Stimulated activated CD8-positive, alpha-beta memory T cell treated with anti-CD3 and anti-CD28 coated beads, Interleukin-7, amount 100 ng/mL, for 1 hour (primary cell): ENCODE measurements around the gene ELOVL6.
"Not testable (repeated sequence)": the region's sequence is repeated elsewhere in the genome, so short reads cannot be mapped to it uniquely, and the experiment has no call there.

Experiments
- DNase-seq, 2 donors: peaks; one replicate each; pipeline ENCODE4 v3.0.0-alpha.2; 2020; ENCODE audit warnings: low read depth in 2 of 2

The ELOVL6 gene

DNA sequence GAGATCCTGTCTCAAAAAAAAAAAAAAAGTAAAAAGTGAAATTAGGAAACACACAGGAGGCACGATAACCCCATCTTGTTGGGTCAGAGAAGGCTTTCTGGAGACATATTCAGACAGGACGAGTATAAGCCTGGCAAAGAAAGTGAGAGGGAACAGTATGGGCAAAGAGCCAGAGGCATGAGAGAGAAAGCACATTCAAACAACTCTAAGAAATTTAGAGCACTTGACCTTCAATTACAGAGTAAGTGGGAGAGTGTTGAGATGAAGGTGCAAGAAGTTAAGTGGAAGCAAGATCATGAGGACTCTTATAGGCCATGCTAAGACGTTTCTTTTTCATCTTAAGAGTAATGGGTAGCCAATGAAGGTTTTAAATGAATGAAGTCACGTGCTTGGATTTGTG, 70.4 kb downstream of the ELOVL6 start:
- DNase-seq: no peak

DNA sequence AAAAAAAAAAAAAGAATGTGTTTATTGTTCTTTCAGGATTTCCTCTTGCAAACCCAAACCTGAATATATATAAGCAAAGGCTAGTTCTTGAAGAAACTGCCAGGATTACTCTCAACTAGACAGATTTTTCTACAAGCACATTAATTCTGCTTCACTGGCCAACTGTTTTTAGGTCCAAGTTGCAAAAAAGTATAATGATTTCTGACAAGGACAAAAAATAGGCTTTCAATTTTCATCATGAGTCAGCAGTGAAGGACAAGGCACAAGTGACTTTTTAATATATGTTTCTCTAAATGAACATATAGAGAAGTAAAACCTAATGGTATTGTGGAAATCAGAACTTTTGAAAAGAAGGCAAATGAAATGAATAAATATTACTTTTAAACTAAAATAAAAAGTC, 73.7 kb downstream of the ELOVL6 start:
- no peak for DNase-seq

- DNase-seq: no peak
Measured at GRCh38 chr4:110122201-110122600, 76.2 kb downstream of the ELOVL6 start.

DNA sequence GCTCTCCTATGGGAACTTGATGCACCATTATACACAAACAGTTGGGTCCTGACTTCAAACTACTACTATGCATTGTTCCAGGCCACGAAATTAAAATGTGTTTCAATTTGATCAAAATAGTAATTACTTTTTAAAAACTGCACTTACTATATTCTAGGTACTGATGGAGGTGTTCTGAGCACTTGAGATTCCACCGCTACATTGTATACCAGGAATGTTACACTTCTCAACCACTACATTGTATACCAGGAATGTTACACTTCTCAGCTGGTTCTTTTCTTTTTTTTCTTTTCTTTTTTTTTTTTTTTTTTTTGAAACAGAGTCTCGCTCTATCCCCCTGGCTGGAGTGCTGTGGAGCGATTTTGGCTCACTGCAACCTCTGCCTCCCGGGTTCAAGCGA, 77.9 kb downstream of the ELOVL6 start:
- DNase-seq: no peak

- no peak for DNase-seq
Measured at GRCh38 chr4:110119880-110120279, 78.5 kb downstream of the ELOVL6 start.

DNA sequence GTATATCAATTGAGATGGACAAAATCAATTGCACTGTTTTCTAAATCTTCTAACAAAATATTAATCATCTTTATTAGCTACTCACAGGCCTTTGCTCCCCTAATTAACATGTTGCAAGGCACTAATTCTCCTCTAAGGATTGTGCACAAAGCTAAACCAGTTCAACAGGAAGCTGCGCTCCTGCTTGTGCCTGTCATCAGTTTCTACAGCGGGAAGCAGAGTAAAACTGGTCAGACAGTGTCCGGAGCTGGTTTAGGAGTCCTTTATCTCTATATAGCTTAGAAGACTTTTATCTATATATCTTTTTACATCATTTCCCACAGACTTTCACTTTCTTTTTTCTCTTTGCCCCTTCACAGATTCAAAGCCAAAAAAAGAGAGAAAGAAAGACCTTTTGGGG, 79.1 kb downstream of the ELOVL6 start:
- no peak for DNase-seq

DNA sequence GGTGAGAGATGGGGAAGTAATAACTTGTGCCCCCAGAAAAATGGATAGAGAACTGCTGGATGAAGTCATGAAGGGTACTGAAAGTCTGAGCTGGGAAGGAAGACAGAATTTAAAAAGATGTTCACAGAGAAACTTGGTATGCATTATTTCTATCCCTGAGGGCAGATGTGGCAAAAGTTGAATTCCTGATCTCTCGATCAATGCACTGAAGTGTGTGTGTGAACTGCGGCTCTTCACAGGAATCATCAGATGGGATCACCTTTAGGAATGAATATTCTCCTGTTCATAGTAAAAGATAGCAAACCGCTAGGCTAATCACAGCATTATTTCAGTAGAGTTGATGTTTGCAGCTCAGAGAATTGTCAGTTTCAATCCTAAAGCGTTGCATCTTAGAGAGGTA, 86.4 kb downstream of the ELOVL6 start:
- DNase-seq: no peak

GRCh38 chr4:110109455-110109854, 89.0 kb downstream of the ELOVL6 start:
- DNase-seq: no peak

DNA sequence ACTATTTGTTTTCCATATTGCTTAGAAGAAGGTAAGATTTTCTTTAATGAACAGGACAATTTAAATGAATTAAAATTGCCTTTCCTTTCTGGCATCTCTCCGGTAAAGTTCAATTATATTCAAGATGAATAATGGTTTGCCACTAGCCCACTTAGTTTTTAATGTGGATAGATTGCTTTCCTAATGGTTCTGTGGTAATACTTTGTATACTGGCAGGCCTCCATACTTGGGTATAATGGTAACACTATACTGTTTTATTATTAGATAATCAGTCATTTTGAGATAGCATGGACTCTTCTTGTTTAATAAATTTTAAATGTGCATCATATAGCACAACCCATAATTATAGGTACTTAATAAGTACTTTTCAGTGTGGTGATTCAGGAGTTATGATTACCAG, 89.5 kb downstream of the ELOVL6 start:
- no peak for DNase-seq

DNA sequence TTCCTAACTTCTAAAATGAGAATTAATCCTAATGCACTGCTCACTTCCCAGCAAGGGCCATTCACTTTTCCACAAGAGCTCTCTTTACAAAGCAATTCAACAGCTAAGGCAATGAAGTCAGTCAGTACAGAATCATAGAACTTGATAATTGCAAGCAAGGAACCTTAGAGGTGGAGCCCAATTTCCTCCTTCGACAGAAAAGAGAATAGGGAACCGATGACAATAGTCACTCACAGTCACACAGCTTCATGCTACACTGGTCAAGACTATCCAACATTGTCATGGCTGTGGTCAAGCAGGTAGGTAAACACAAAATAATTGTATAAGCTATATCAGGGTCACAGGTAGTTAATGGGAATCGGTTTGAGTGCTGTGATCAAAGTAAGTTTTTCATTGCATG, 90.0 kb downstream of the ELOVL6 start:
- no peak for DNase-seq

- DNase-seq: no peak
Measured at GRCh38 chr4:110107866-110108265, 90.5 kb downstream of the ELOVL6 start.

DNA sequence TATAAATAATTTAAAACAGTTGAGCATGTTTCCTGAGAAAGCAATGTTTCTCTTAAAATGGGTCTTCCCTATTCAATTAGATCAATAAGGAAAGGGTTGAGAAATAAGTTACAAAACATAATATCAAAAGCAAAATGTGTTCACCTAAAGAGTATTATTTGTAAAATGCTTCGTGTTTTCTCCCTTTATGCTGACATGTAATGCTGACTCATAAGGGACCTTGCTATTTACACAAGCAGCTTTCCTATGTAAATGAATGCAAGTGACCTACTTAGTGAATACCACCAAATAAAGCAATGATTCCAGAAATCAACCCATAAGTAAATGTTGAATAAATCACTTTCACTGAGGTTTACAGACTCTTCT, 91.5 kb downstream of the ELOVL6 start:
- DNase-seq: no peak

GRCh38 chr4:110104661-110105060, 93.8 kb downstream of the ELOVL6 start:
- DNase-seq: no peak

DNA sequence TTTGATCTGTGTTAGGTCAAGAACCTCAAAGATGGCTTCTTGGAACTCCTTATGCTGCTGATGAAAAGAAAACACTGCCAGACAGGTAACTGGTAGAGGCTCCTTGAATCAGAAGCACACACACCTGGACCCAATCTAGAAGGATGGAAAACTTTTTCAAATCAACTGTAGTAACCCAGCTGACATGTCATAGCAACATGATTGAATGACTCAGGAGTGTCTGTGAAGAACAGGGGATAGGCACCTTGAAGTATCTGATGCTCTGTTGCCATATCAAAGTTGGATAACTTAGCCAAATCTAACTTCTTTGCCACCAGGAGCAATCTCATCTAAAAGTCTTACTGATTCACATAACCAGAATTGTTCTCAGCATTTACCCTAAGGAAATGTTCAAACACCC, 98.8 kb downstream of the ELOVL6 start:
- no peak for DNase-seq

DNA sequence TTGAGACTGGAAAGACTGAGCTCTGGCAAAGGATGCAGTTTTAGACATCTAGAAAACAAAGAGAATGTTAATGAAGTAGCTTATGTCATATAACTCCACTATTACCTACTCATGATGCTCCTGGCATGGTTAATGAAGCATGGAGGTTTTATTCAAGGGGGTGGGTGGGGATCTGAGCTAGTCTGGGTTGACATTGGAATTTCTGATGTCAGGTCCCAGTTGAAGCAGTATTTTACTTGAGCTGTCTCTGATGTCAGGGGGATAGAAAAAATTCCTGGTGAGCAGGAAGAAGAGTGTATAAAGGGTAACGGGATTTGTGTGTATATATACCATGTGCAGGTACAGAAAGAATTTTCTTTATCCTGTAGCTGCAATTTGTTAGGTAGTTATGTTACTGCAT, 102.0 kb downstream of the ELOVL6 start:
- DNase-seq: no peak

DNA sequence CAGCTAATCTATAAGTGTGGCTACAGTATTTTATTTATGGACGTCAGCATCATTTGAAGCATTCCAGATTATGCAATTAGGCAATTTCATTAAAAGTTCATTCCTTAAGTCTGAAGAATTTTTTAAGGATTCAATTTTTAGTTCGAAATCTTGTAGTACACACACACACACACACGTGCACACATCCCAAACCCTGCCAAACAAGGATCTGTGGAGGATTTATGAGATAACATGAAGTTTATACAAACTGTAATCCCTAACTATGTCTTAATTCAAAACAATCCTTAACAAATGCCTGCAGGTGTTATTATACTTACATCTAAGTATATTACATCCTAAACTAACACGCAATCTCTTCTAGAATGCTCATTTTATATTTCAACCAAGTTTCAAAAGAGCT, 105.8 kb downstream of the ELOVL6 start:
- DNase-seq: no peak

DNA sequence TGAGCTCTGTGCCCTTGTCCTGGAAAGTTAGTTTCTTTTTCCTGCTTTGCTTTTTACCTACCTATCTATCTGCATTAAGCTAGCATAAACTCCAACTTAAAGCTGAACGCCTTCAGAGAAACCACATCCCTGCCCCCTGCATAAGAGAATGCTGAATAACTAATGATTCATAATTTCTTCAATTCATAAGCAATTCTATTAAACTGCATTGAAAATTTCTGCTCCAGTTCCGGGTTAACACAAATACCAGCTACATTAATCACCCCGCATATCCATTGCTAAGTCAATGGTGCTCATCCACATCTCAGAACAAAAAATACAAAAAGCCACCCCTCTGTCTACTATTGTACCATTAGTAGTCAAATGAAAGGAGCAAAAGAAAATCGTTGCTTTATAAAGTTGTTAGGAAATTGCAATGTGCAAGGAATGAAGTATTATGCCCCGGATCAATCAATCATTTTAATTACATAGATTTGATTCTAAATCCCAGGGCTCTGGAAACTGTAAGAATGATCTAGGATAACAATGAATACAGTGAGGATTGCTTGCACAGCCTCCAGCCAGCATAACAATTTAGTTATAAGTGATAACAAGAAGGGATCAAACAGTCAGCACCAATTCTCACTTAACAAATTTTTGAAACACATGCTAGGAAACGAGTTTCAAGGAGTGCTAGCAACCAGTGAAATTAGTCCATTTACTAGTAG, 106.8 kb downstream of the ELOVL6 start:
- no peak for DNase-seq

GRCh38 chr4:110088670-110089069, 109.7 kb downstream of the ELOVL6 start:
- no peak for DNase-seq

DNA sequence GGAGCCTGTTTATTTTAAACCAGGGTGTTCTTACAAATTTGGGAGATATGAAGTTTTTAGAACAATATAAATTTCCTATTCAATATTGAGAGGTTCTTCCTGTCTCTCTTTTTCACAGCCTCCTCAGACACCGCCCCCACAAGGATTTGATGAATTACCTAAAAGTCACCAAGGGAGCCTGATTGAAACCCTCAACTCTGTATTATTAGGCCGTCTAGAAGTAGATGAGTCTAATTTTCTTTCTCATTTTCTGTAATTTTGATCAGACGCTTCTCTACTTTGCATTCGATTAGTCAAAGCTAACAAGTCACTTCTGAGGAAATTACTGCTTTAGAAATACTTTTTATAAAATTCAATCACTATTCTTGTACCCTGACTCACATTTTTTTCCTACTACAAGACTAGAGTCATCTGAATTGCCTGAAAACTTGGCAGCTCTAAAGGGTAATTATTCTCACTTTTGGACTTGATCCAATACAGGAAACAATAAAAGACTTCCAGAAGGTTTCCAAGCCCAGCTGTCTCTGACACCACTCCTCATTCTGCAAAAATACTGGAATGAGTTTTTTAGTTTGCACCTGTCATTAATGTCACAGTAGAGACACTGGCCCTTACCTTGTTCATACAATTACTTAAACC, 111.2 kb downstream of the ELOVL6 start:
- no peak for DNase-seq

DNA sequence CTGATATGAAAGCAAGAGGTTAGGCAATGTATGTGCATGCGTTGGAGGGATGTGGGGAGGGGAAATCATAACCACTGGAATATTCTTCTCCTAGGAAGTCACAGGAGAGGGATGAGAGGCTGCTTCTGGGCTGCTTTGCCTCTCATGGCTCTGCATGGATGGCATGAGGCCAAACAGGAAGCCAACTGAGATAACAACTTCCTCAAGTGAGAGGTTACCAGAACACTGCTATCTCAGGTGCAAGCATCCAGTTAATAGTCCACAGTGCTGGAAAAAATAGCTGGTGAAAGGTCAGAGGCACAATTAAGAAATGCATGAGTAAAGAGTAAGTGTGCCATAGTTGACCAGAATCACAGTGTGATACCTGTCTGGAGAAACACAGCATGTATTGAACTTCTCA, 113.3 kb downstream of the ELOVL6 start:
- DNase-seq: no peak

DNA sequence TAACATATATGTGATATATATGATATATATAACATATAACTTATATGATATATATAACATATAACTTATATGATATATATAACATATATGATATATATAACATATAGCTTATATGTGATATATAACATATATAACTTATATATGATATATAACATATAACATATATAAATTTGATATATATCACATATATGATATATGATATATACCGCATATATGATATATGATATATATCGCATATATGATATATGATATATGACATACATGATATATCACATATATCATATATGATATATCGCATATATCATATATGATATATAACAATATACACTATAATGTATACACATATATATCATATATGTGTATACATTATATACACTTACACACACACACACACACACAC, 114.3 kb downstream of the ELOVL6 start:
- DNase-seq: no peak

- DNase-seq: not testable (repeated sequence)
Measured at GRCh38 chr4:110078148-110078547, 120.3 kb downstream of the ELOVL6 start.

DNA sequence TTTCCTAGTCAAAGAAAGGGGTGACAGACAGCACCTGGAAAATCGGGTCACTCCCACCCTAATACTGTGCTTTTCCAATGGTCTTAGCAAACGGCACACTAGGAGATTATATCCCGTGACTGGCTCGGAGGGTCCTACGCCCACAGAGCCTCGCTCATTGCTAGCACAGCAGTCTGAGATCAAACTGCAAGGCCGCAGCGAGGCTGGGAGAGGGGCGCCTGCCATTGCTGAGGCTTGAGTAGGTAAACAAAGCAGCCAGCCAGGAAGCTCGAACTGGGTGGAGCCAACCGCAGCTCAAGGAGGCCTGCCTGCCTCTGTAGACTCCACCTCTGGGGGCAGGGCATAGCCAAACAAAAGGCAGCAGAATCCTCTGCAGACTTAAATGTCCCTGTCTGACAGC, 121.6 kb downstream of the ELOVL6 start:
- not testable (repeated sequence) for DNase-seq

DNA sequence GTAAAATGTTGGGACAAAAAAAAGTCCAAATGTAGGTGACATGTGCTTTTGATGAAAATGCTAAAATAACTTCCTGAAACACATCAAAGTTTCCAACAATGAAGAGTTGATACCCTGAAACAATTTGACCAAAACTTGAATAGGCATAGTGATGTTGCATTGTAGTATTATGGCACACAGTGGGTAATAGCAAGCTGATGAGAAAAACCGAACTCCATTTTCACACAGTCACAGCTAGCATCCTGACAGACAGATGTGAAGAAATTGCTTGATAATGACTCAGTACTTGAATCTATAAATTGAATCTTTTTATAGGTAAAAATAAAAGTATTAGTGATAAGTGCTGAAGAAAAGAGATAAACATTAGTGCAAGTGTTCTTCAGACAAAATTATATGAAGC, 122.5 kb downstream of the ELOVL6 start:
- no peak for DNase-seq
